ENCODE measurements around the gene REXO1. TPM values are rescaled to one million over a fixed set of nuclear protein-coding genes. Genes with fewer than 3 reads are reported as not detected.

REXO1 gene
- total and polyA plus RNA-seq, 2 donors (not counting 1 experiment from before 2014, with no cell fraction given) = 6.1 to 6.8 TPM

DNA sequence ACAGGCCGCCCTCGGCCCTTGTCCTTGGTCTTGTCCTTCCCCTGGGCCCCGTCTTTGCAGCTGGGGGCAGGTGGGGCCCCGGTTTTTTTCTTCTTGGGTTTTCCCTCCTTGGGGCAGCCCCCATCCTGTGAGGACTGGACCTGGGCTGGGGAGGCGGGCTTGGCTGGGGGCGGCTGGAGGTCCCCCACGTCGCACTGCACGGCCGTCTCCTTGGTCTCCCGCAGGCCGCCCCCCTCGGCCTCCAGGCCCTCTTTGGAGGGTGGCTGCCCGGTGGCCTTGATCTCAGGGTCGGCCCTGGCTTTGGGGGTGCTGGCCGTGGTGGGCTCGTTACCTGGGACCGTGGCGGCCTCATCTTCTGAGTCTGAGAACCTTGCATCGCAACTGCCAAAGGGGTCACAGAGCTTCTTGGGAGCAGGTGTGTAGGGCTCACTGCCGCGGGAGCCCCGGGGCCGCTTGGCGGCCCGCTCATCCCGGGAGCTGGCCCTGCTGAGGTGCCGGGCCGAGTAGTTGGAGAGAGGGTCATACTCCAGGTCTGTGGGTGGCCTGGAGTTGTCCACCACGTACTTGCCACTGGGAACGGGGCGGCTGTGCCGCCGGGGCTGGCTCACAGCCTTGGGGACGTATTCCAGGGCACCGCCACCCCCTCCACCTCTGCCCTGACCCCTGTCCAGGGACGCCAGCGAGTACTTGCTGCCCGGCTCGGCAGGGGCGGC is 20.6 kb downstream of the REXO1 start:
- Histone ChIP-seq H3K9me3 (ENCODE audit: control insufficient read depth, insufficient read depth, low read depth, low read length) (no peaks in the 10 kb centered on the region), H3K4me1 (ENCODE audit: control insufficient read depth, extremely low read depth, insufficient read depth, low read length) (peaks cover 5% of the 10 kb centered on the region), H3K36me3 (ENCODE audit: control insufficient read depth, insufficient read depth, low read length) (peaks cover 10% of the 10 kb centered on the region), H4K20me1 (ENCODE audit: control insufficient read depth, extremely low read depth, insufficient read depth, low read length) (no peaks in the 10 kb centered on the region), H3K4me3 (replicated peaks in 1 of 4; ENCODE audit: control extremely low read depth in 1 of 4, insufficient read depth in 1 of 4, low read depth in 3 of 4, low read length in 4 of 4) (no peak overlapping the region), H3K27ac (ENCODE audit: insufficient read depth, low read length) (no peak overlapping the region), H3K79me2 (ENCODE audit: control insufficient read depth, insufficient read depth, low read length) (peaks cover 14% of the 10 kb centered on the region), H3K27me3 (ENCODE audit: control insufficient read depth, insufficient read depth, low read length) (no peaks in the 10 kb centered on the region), H3K4me2 (ENCODE audit: extremely low read depth, insufficient read depth, low read length) (no peak overlapping the region), H2AFZ (ENCODE audit: low read length) (no peak overlapping the region), H3K9ac (ENCODE audit: insufficient read depth, low read length) (no peak overlapping the region)
- no peak for DNase-seq (ENCODE audit: low read depth in 2 of 2)
- no peak for TF ChIP-seq EZH2 (IDR thresholded peaks at IDR 0.05; ENCODE audit: low read length, missing control alignments)
- TF ChIP-seq, protein P1, sequence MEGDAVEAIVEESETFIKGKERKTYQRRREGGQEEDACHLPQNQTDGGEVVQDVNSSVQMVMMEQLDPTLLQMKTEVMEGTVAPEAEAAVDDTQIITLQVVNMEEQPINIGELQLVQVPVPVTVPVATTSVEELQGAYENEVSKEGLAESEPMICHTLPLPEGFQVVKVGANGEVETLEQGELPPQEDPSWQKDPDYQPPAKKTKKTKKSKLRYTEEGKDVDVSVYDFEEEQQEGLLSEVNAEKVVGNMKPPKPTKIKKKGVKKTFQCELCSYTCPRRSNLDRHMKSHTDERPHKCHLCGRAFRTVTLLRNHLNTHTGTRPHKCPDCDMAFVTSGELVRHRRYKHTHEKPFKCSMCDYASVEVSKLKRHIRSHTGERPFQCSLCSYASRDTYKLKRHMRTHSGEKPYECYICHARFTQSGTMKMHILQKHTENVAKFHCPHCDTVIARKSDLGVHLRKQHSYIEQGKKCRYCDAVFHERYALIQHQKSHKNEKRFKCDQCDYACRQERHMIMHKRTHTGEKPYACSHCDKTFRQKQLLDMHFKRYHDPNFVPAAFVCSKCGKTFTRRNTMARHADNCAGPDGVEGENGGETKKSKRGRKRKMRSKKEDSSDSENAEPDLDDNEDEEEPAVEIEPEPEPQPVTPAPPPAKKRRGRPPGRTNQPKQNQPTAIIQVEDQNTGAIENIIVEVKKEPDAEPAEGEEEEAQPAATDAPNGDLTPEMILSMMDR (conservative IDR thresholded peaks at IDR 0.05 in 1 of 2, IDR thresholded peaks at IDR 0.05 in 1 of 2; ENCODE audit: low read depth in 1 of 2, low read length in 2 of 2) = no peak

DNA sequence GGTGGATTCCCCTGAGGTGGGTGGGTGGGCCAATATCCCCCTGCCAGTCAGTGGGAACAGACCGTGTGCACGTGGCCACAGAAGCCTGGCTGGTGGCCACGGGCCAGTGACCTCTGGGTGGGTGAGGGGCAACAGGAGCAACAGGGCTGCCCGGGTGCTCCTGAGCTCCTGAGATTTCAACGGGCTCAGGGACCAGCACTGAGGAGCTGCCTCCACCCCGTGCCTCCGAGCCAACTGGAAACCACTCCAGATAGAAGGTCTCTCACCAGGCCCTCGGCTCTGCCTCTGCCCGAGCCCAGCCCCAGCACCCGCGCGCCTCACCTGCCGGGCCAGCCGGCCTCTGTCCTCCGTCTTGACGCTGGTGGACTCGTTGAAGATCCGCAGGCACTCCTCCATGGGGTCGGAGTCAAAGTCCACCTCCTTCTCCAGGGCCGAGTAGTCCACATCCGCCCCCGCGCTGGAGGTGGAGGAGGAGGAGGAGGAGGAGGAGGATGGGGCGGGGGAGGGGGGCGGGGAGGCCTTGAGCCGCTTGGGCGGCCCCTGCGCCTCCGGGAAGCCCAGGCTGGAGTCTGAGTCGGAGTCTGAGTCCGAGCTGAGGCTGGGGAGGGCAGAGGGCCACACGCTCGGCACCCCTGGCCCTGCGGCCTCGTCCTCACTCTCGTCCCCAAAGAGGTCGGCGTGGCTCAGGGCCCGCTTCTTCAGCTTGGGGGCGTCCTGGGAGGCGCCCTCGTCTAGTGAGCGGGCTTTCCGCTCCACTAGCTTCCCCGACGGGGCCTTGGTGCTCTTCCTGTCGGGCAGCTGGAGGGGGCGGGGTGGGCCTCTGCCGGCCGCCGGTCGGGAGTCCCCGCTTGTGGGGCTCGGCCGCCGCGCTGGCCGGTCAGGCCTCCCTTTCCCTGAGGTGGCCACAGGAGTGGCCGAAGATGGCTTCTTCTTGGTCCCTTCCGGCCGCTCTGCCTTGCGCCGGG is 21.4 kb downstream of the REXO1 start:
- Histone ChIP-seq H3K79me2 (ENCODE audit: control insufficient read depth, insufficient read depth, low read length) (peaks cover 10% of the 10 kb centered on the region), H4K20me1 (ENCODE audit: control insufficient read depth, extremely low read depth, insufficient read depth, low read length) (no peaks in the 10 kb centered on the region), H2AFZ (ENCODE audit: low read length) (no peak overlapping the region), H3K27me3 (ENCODE audit: control insufficient read depth, insufficient read depth, low read length) (no peaks in the 10 kb centered on the region), H3K9ac (ENCODE audit: insufficient read depth, low read length) (no peak overlapping the region), H3K4me1 (ENCODE audit: control insufficient read depth, extremely low read depth, insufficient read depth, low read length) (peaks cover 5% of the 10 kb centered on the region), H3K36me3 (ENCODE audit: control insufficient read depth, insufficient read depth, low read length) (peaks cover 8% of the 10 kb centered on the region), H3K4me3 (replicated peaks in 1 of 4; ENCODE audit: control extremely low read depth in 1 of 4, insufficient read depth in 1 of 4, low read depth in 3 of 4, low read length in 4 of 4) (no peak overlapping the region), H3K9me3 (ENCODE audit: control insufficient read depth, insufficient read depth, low read depth, low read length) (no peaks in the 10 kb centered on the region), H3K4me2 (ENCODE audit: extremely low read depth, insufficient read depth, low read length) (no peak overlapping the region), H3K27ac (ENCODE audit: insufficient read depth, low read length) (no peak overlapping the region)
- no peak for DNase-seq (ENCODE audit: low read depth in 2 of 2)
- TF ChIP-seq, protein P1 (conservative IDR thresholded peaks at IDR 0.05 in 1 of 2, IDR thresholded peaks at IDR 0.05 in 1 of 2; ENCODE audit: low read depth in 1 of 2, low read length in 2 of 2) = no peak
- no peak for TF ChIP-seq EZH2 (IDR thresholded peaks at IDR 0.05; ENCODE audit: low read length, missing control alignments)

DNA sequence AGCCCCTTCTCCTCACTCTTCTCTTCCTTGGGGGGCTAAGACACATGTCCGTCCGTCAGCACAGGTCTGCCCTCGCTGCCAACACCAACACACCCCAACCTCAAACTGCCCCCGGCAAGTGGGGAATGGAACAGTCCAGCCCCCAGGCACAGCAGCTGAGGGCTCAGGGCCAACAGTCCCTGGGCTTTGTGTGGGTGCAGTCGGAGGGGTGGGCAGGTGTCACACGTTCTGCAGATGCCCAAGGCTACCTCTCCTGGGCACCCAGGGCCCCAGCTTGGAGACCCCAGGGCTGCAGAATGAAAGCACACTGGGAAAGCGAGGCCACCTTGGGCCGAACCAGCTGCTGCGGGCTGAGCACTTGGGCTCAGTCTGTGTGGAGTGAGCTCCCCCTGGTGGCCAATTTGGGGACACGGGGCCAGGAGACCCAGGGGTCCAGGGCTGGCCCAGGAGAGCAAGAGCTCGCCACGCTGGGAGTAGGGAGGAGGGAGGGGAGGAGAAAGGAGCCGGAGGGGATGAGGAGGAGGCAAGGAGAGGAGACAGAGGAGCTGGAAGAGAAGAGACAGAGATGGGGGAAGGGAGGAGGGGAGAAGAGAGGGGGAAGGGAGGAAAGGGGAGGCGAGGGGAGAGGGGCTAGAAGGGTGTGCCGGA is 22.2 kb downstream of the REXO1 start:
- peak; percentile 47 to 64 for DNase-seq (ENCODE audit: low read depth in 2 of 2)
- peaks cover 5% of the 10 kb centered on the region for H3K4me1 ChIP-seq (ENCODE audit: control insufficient read depth, extremely low read depth, insufficient read depth, low read length)
- H3K36me3 ChIP-seq (ENCODE audit: control insufficient read depth, insufficient read depth, low read length) = peaks cover 10% of the 10 kb centered on the region
- H3K9me3 ChIP-seq (ENCODE audit: control insufficient read depth, insufficient read depth, low read depth, low read length) = no peaks in the 10 kb centered on the region
- no peak overlapping the region for H3K27ac ChIP-seq (ENCODE audit: insufficient read depth, low read length)
- H3K79me2 ChIP-seq (ENCODE audit: control insufficient read depth, insufficient read depth, low read length) = peaks cover 8% of the 10 kb centered on the region
- H2AFZ ChIP-seq (ENCODE audit: low read length) = no peak overlapping the region
- H3K4me3 ChIP-seq (replicated peaks in 1 of 4; ENCODE audit: control extremely low read depth in 1 of 4, insufficient read depth in 1 of 4, low read depth in 3 of 4, low read length in 4 of 4) = no peak overlapping the region
- no peaks in the 10 kb centered on the region for H3K27me3 ChIP-seq (ENCODE audit: control insufficient read depth, insufficient read depth, low read length)
- no peak overlapping the region for H3K4me2 ChIP-seq (ENCODE audit: extremely low read depth, insufficient read depth, low read length)
- H4K20me1 ChIP-seq (ENCODE audit: control insufficient read depth, extremely low read depth, insufficient read depth, low read length) = no peaks in the 10 kb centered on the region
- H3K9ac ChIP-seq (ENCODE audit: insufficient read depth, low read length) = no peak overlapping the region
- TF ChIP-seq, protein P1 (conservative IDR thresholded peaks at IDR 0.05 in 1 of 2, IDR thresholded peaks at IDR 0.05 in 1 of 2; ENCODE audit: low read depth in 1 of 2, low read length in 2 of 2) = peak; percentile 77 to 82
- TF ChIP-seq EZH2 (IDR thresholded peaks at IDR 0.05; ENCODE audit: low read length, missing control alignments) = no peak
